ENCODE data around the gene TUBAL3.

- TF ChIP-seq CTCF (IDR thresholded peaks at IDR 0.05; ENCODE audit: insufficient read depth, low read depth, low read length): no peak
- no peak for TF ChIP-seq EZH2 (IDR thresholded peaks at IDR 0.05; ENCODE audit: insufficient read depth, low read length)
These were observed 31.3 kb downstream of the TUBAL3 start for GRCh38 chr10:5373307-5373706.

Measured in astrocyte (in vitro differentiated cells and primary cell).